Activated naive CD4-positive, alpha-beta T cell treated with anti-CD3 and anti-CD28 coated beads for 36 hours (primary cell): ENCODE data around the gene SLC6A1. TPM values are rescaled to one million over a fixed set of nuclear protein-coding genes. Genes with fewer than 3 reads are reported as not detected.
A peak's percentile ranks its signal among the peaks of the same experiment; 100 is the strongest.
"Not testable (repeated sequence)": the region's sequence is repeated elsewhere in the genome, so short reads cannot be mapped to it uniquely, and the experiment has no call there.

Source experiments
- CTCF ChIA-PET: fragments of 350-600 bp; sonication (Branson Sonifier 250); formaldehyde crosslinking; loops from one replicate; lab custom pipeline; 2021; ENCODE audit warnings: antibody characterized with exemption; lab: Charles Lee
- DNase-seq: peaks from one replicate; pipeline ENCODE4 v3.0.0-alpha.2; 2020
- H3K27ac Mint-ChIP-seq: one replicate; pipeline ENCODE4 v1.8.0; 2021; ENCODE audit warnings: mild to moderate bottlenecking, mixed read lengths
- H3K27me3 Mint-ChIP-seq: one replicate; pipeline ENCODE4 v1.8.0; 2021; ENCODE audit warnings: low read depth, mixed read lengths
- H3K36me3 Mint-ChIP-seq: one replicate; pipeline ENCODE4 v1.8.0; 2021; ENCODE audit warnings: low read depth, mixed read lengths
- H3K4me1 Mint-ChIP-seq: one replicate; pipeline ENCODE4 v1.8.0; 2021; ENCODE audit warnings: low read depth, mixed read lengths
- H3K4me3 Mint-ChIP-seq: one replicate; pipeline ENCODE4 v1.8.0; 2021; ENCODE audit warnings: mild to moderate bottlenecking, moderate library complexity, mixed read lengths
- H3K9me3 Mint-ChIP-seq: one replicate; pipeline ENCODE4 v1.8.0; 2021; ENCODE audit warnings: mixed read lengths
- intact Hi-C: fragments of 100-400 bp; cut with micrococcal nuclease; formaldehyde crosslinking; loops from one replicate; pipeline ENCODE4 v1.15.1; 2023
- total RNA-seq, 2 experiments: library from RNA; stranded (reverse); gene quantifications; one replicate each; pipeline ENCODE4 v1.2.3, GENCODE V29; 2021

Gene SLC6A1
- total RNA-seq, 2 experiments from 2014 or later = not detected

DNA sequence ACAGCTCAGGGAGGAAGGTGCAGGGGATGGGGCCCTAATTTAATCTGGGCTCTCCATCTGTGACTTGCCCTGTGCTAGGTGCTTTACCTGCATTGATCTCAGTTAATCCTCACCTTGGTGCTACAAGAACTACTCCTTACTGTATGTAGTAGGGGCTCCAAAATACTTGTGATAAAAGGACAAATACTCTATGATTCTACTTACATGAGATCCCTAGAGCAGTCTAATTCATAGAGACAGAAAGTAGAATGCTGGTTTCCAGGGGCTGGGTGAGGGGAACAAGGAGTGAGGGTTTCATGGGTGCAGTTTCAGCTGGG is 67.2 kb downstream of the SLC6A1 start:
- H3K27ac Mint-ChIP-seq = no peak overlapping the region
- CTCF ChIA-PET = interaction anchor here (0.6 to 3.8 kb wide), 32 partner anchors 8 to 592 kb away, joined by 3 to 39 read pairs (median 4); no protein-coding TSS in a partner anchor

DNA sequence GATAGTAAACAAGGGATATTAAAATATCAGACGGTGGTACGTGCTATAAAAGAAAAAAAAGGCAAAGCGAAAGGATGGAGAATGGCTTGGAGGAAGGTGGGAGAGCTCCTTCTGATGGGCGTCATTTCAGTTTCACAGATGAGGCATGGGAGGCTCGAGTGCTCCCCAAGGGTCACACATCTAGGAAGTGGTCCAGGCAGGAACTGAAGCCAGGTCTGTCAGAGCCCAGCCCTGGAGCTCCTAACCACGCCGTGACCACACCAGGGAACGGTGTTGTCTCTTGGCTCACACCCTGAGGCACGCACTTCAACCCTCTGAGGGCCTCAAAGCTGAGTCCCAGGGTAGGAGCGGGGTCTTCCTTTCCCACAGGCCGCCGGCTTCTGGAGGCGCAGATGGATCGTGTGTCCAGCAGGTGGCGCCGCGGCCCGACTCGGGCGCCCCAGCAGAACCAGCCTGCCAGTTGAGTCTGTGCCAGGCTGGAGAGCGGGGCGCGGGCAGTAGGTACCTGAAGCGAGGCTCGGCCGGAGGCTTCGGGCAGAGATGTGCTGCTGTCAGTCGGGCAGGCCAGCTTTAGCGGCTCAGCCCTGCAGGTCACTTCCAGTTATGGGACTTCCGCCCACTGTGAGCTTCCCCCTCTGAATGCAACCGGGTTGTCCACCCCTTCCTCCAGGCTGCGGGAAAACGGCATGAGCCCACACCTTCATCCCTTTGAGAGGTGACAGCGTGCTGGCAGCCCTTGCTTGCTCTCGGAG is 68.1 kb downstream of the SLC6A1 start:
- peaks cover 4% of the 10 kb centered on the region for H3K9me3 Mint-ChIP-seq
- H3K36me3 Mint-ChIP-seq = no peaks in the 10 kb centered on the region
- peak; percentile 51 for DNase-seq
- H3K27me3 Mint-ChIP-seq = peaks cover 13% of the 10 kb centered on the region
- no peak overlapping the region for H3K27ac Mint-ChIP-seq
- intact Hi-C loops = loop anchor here (1.0 to 2.0 kb wide), 3 partner anchors 146 to 592 kb away; no protein-coding TSS in a partner anchor
- CTCF ChIA-PET = interaction anchor here (0.6 to 3.8 kb wide), 41 partner anchors 9 to 591 kb away, joined by 3 to 39 read pairs (median 4); no protein-coding TSS in a partner anchor
- no peak overlapping the region for H3K4me3 Mint-ChIP-seq
- no peaks in the 10 kb centered on the region for H3K4me1 Mint-ChIP-seq

More for the DNA sequence above, 67.2 kb downstream of the SLC6A1 start:
- H3K4me3 Mint-ChIP-seq = no peak overlapping the region
- DNase-seq = no peak
- H3K9me3 Mint-ChIP-seq = peaks cover 4% of the 10 kb centered on the region
- intact Hi-C loops = loop anchor here (1.0 to 2.0 kb wide), 5 partner anchors 114 to 593 kb away; no protein-coding TSS in a partner anchor
- H3K36me3 Mint-ChIP-seq = no peaks in the 10 kb centered on the region
- H3K4me1 Mint-ChIP-seq = no peaks in the 10 kb centered on the region
- peaks cover 13% of the 10 kb centered on the region for H3K27me3 Mint-ChIP-seq

GRCh38 chr3:11061268-11061871 is 68.8 kb downstream of the SLC6A1 start:
- CTCF ChIA-PET = interaction anchor here (0.7 to 3.8 kb wide), 19 partner anchors 9 to 590 kb away, joined by 3 to 39 read pairs (median 5); no protein-coding TSS in a partner anchor
- H3K27me3 Mint-ChIP-seq = peaks cover 13% of the 10 kb centered on the region
- H3K4me1 Mint-ChIP-seq, H3K9me3 Mint-ChIP-seq, DNase-seq, H3K27ac Mint-ChIP-seq, H3K4me3 Mint-ChIP-seq, H3K36me3 Mint-ChIP-seq: not testable (repeated sequence)
- intact Hi-C loops = loop anchor here (2.0 kb wide), 1 partner anchor 591 kb away; no protein-coding TSS in a partner anchor

DNA sequence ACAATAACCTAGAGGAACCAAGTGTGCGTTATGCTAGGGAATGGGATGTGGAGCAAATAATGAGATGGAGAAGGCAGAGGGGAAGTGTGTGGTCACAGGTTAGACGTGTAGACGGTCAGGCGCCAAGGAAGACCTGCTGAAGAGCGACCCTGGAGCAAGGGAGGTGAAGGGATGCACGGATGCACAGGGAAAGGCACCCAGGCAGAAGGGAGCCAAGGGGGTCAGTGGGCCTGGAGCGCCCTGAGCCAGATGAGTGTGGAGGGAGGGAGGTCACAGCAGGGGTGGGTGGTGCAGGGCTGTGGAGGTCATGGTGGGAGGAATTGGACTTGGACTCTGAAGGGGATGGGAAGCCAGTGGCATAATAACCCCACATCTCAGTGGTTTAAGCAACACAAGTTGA is 70.2 kb downstream of the SLC6A1 start:
- H3K27me3 Mint-ChIP-seq = peaks cover 14% of the 10 kb centered on the region
- H3K4me1 Mint-ChIP-seq = no peaks in the 10 kb centered on the region
- CTCF ChIA-PET = interaction anchor here (3.8 kb wide), 1 partner anchor 273 kb away, joined by 30 read pairs; no protein-coding TSS in a partner anchor

GRCh38 chr3:11071096-11071755 is 78.7 kb downstream of the SLC6A1 start:
- H3K4me3 Mint-ChIP-seq = no peak overlapping the region
- no peak overlapping the region for H3K27ac Mint-ChIP-seq
- CTCF ChIA-PET = interaction anchor here (0.6 to 1.3 kb wide), 2 partner anchors 11 to 240 kb away, joined by 4 to 5 read pairs; no protein-coding TSS in a partner anchor
- no peaks in the 10 kb centered on the region for H3K4me1 Mint-ChIP-seq
- intact Hi-C loops = no loop called here
- H3K9me3 Mint-ChIP-seq = no peaks in the 10 kb centered on the region
- no peak for DNase-seq
- H3K27me3 Mint-ChIP-seq = peaks cover 25% of the 10 kb centered on the region
- no peaks in the 10 kb centered on the region for H3K36me3 Mint-ChIP-seq

More for the DNA sequence above, 70.2 kb downstream of the SLC6A1 start:
- no peak for DNase-seq
- intact Hi-C loops = no loop called here
- Mint-ChIP-seq H3K9me3 (peaks cover 4% of the 10 kb centered on the region), H3K4me3 (no peak overlapping the region), H3K27ac (no peak overlapping the region), H3K36me3 (no peaks in the 10 kb centered on the region)

DNA sequence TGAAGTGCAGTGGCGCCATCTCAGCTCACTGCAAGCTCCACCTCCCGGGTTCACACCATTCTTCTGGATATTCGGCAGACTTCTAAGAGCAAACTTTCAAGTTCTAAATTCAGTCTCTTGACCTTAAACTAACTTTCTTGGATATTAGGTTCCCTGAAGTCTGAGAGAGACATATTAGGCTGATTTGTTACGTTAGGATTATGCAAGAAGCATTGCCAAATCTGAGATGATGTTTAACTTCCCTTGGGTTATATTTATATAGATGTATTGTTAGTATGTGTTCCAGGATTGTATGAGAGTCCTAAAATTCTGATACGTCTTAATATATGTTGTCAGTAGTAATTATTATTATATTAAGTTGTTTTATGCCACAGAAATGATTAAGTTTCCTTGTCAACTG is 80.1 kb downstream of the SLC6A1 start:
- Mint-ChIP-seq H3K4me3 (no peak overlapping the region), H3K27ac (no peak overlapping the region), H3K27me3 (peaks cover 25% of the 10 kb centered on the region), H3K4me1 (no peaks in the 10 kb centered on the region), H3K9me3 (no peaks in the 10 kb centered on the region), H3K36me3 (no peaks in the 10 kb centered on the region)
- DNase-seq = no peak
- intact Hi-C loops = no loop called here
- CTCF ChIA-PET = no interaction called here

GRCh38 chr3:11074011-11074410 is 81.5 kb downstream of the SLC6A1 start:
- CTCF ChIA-PET = no interaction called here
- no peak for DNase-seq
- Mint-ChIP-seq H3K4me1 (no peaks in the 10 kb centered on the region), H3K27ac (no peak overlapping the region), H3K36me3 (no peaks in the 10 kb centered on the region), H3K9me3 (no peaks in the 10 kb centered on the region), H3K27me3 (peaks cover 19% of the 10 kb centered on the region), H3K4me3 (no peak overlapping the region)
- intact Hi-C loops = no loop called here

GRCh38 chr3:11074451-11074850 is 81.9 kb downstream of the SLC6A1 start:
- Mint-ChIP-seq H3K36me3 (no peaks in the 10 kb centered on the region), H3K9me3 (no peaks in the 10 kb centered on the region), H3K4me1 (no peaks in the 10 kb centered on the region), H3K27me3 (peaks cover 19% of the 10 kb centered on the region), H3K27ac (no peak overlapping the region), H3K4me3 (no peak overlapping the region)
- DNase-seq = no peak
- CTCF ChIA-PET = interaction anchor here (1.4 kb wide), 1 partner anchor 14 kb away, joined by 6 read pairs; no protein-coding TSS in a partner anchor
- intact Hi-C loops = no loop called here

DNA sequence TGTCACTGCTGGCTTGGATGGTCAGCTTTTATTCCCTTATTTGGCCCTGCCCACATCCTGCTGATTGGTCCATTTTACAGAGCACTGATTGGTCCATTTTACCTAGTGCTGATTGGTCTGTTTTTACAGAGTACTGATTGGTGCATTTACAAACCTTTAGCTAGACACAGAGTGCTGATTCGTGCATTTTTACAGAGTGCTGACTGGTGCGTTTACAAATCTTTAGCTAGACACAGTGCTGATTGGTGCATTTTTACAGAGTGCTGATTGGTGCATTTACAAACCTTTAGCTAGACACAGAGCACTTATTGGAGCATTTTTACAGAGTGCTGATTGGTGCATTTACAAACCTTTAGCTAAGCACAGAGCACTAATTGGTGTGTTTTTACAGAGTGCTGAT is 82.6 kb downstream of the SLC6A1 start:
- H3K36me3 Mint-ChIP-seq, H3K4me3 Mint-ChIP-seq, H3K27ac Mint-ChIP-seq, intact Hi-C loops, H3K9me3 Mint-ChIP-seq, DNase-seq, H3K4me1 Mint-ChIP-seq: not testable (repeated sequence)
- CTCF ChIA-PET = interaction anchor here (1.4 kb wide), 1 partner anchor 15 kb away, joined by 6 read pairs; no protein-coding TSS in a partner anchor
- peaks cover 19% of the 10 kb centered on the region for H3K27me3 Mint-ChIP-seq

DNA sequence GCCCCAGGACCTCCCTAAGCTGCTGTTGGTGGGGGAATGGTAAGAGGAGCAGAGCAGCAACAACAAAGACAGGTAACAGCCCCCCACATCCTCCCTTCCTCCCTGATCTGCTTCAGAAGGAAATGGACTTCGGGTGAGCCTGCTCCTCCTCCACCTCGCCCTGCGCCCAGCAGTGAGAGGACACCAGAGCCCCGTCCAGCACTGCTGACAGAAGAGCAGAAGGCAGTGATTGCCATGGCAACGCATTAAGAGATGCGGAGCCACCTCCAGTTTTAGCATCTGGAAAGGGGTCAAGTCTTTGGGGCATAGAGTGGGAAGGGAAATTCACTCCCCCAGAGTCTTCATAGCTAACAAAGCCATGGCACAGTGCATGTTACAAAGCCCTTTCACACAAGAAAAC is 84.2 kb downstream of the SLC6A1 start:
- CTCF ChIA-PET = no interaction called here
- Mint-ChIP-seq H3K9me3 (no peaks in the 10 kb centered on the region), H3K27ac (no peak overlapping the region), H3K27me3 (peaks cover 19% of the 10 kb centered on the region), H3K36me3 (no peaks in the 10 kb centered on the region), H3K4me1 (no peaks in the 10 kb centered on the region), H3K4me3 (no peak overlapping the region)
- DNase-seq = no peak
- intact Hi-C loops = no loop called here

GRCh38 chr3:11077466-11077865 is 84.9 kb downstream of the SLC6A1 start:
- CTCF ChIA-PET = interaction anchor here (0.6 kb wide), 1 partner anchor 253 kb away, joined by 3 read pairs; no protein-coding TSS in a partner anchor
- no peak for DNase-seq
- intact Hi-C loops = no loop called here
- H3K36me3 Mint-ChIP-seq = no peaks in the 10 kb centered on the region
- no peaks in the 10 kb centered on the region for H3K9me3 Mint-ChIP-seq
- H3K4me3 Mint-ChIP-seq = no peak overlapping the region
- peaks cover 19% of the 10 kb centered on the region for H3K27me3 Mint-ChIP-seq
- H3K27ac Mint-ChIP-seq = no peak overlapping the region
- no peaks in the 10 kb centered on the region for H3K4me1 Mint-ChIP-seq
